WERI-Rb-1 (cell line): ENCODE measurements around the gene DNM2.
A peak's percentile ranks its signal among the peaks of the same experiment; 100 is the strongest.

Experiments
- DNase-seq: peaks from one replicate; pipeline ENCODE4 v3.0.0-alpha.2; 2020
- H3K27ac ChIP-seq: fragments of 250-450 bp; sonication (Bioruptor Pico); 2 replicates; pipeline ENCODE4 v1.5.1; 2020; ENCODE audit warnings: mild to moderate bottlenecking, moderate library complexity
- H3K27me3 ChIP-seq: fragments of 250-450 bp; sonication (Bioruptor Pico); 2 replicates; pipeline ENCODE4 v1.5.1; 2021; ENCODE audit warnings: mild to moderate bottlenecking, low read depth, moderate library complexity; ENCODE audit not compliant: insufficient read depth, severe bottlenecking
- H3K36me3 ChIP-seq: fragments of 250-450 bp; sonication (Bioruptor Pico); 2 replicates; pipeline ENCODE4 v1.5.1; 2020; ENCODE audit warnings: mild to moderate bottlenecking, moderate library complexity
- H3K4me3 ChIP-seq: 2 replicates; pipeline ENCODE4 v1.5.1; 2011; ENCODE audit warnings: low read depth, mild to moderate bottlenecking, control low read depth, low read length
- H3K9me3 ChIP-seq: fragments of 250-450 bp; sonication (Bioruptor Pico); 2 replicates; pipeline ENCODE4 v1.5.1; 2021; ENCODE audit warnings: mild to moderate bottlenecking, moderate library complexity; ENCODE audit not compliant: severe bottlenecking
- CTCF ChIP-seq: IDR thresholded peaks from 2 replicates; pipeline ENCODE4 v1.5.1; 2011; ENCODE audit warnings: low read depth, mild to moderate bottlenecking, control low read depth, inconsistent platforms, low read length

The DNM2 gene

GRCh38 chr19:10826846-10827245 lies 109.0 kb downstream of the DNM2 start:
- TF ChIP-seq CTCF = no peak
- peak overlapping the region; percentile 72 for H3K27ac ChIP-seq
- no peak for DNase-seq
- peaks cover 77% of the 10 kb centered on the region for H3K36me3 ChIP-seq
- H3K27me3 ChIP-seq = no peaks in the 10 kb centered on the region
- no peaks in the 10 kb centered on the region for H3K9me3 ChIP-seq
- H3K4me3 ChIP-seq = no peak overlapping the region

DNA sequence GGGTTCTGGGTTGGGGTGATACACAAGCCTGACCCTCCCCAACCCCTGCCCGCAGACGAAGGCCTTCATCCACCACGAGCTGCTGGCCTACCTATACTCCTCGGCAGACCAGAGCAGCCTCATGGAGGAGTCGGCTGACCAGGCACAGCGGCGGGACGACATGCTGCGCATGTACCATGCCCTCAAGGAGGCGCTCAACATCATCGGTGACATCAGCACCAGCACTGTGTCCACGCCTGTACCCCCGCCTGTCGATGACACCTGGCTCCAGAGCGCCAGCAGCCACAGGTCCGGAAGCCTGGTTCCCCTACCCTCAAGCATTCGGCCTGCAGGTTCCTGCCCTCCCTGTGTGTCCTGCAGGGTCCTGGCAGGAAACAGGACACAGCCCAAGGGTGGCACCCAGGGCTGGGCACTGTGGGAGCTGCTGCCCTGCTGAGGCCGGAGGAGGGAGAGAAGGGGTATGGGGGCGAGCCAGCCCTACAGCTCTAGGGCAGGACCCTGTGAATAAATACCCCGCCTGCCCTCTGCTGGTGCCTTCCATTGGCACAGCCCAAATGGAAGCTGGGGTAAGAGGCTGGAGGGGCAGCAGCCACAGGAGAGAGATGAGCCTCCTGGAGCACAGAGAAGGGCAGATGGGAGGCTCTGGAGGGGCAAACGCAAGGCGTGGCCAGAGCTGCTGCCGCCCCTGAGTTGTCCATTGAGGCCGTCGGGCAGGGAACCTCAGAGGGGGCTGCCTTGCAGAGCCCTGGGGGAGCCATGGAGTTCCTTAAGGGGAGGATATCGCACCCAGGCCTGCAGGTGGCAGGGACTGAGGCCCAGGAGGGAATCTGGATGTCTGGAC lies 111.3 kb downstream of the DNM2 start:
- peaks cover 78% of the 10 kb centered on the region for H3K36me3 ChIP-seq
- H3K27ac ChIP-seq = peak overlapping the region; percentile 72
- DNase-seq = peak; percentile 39
- no peaks in the 10 kb centered on the region for H3K9me3 ChIP-seq
- no peaks in the 10 kb centered on the region for H3K27me3 ChIP-seq
- TF ChIP-seq CTCF = peak; percentile 31; the same call in 1 of the 2 replicates
- H3K4me3 ChIP-seq = no peak overlapping the region

DNA sequence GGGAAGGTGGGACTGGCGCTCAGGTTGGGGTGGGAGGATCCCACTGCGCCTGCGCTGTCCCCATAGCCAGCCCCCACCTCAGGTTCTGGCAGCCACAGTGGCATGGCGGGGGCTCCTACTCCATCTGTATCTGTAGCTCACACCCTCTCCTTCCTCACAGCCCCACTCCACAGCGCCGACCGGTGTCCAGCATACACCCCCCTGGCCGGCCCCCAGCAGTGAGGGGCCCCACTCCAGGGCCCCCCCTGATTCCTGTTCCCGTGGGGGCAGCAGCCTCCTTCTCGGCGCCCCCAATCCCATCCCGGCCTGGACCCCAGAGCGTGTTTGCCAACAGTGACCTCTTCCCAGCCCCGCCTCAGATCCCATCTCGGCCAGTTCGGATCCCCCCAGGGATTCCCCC lies 112.1 kb downstream of the DNM2 start:
- no peak for TF ChIP-seq CTCF
- Histone ChIP-seq H3K27ac (peak overlapping the region; percentile 72), H3K9me3 (no peaks in the 10 kb centered on the region), H3K27me3 (no peaks in the 10 kb centered on the region), H3K4me3 (no peak overlapping the region), H3K36me3 (peaks cover 75% of the 10 kb centered on the region)
- no peak for DNase-seq

- no peak overlapping the region for H3K4me3 ChIP-seq
- no peak for DNase-seq
- H3K9me3 ChIP-seq = no peaks in the 10 kb centered on the region
- no peak overlapping the region for H3K27ac ChIP-seq
- TF ChIP-seq CTCF = no peak
- H3K36me3 ChIP-seq = peaks cover 75% of the 10 kb centered on the region
- no peaks in the 10 kb centered on the region for H3K27me3 ChIP-seq
Observed at GRCh38 chr19:10830370-10830769, 112.5 kb downstream of the DNM2 start.

- H3K9me3 ChIP-seq = no peaks in the 10 kb centered on the region
- no peaks in the 10 kb centered on the region for H3K27me3 ChIP-seq
- H3K4me3 ChIP-seq = no peak overlapping the region
- H3K36me3 ChIP-seq = peaks cover 68% of the 10 kb centered on the region
- DNase-seq = no peak
- TF ChIP-seq CTCF = no peak
- H3K27ac ChIP-seq = no peak overlapping the region; the same call in 1 of the 2 replicates
Observed at GRCh38 chr19:10830931-10831779, 113.3 kb downstream of the DNM2 start.
